GOT3 (cell line): ENCODE results near the gene RNGTT.
A peak's percentile ranks its signal among the peaks of the same experiment; 100 is the strongest.
"Not testable (repeated sequence)": the region's sequence is repeated elsewhere in the genome, so short reads cannot be mapped to it uniquely, and the experiment has no call there.

Source experiments
- DNase-seq: peaks from one replicate; lab custom pipeline; 2025; ENCODE audit warnings: mixed read lengths; lab: John Stamatoyannopoulos, UW

Gene RNGTT

GRCh38 chr6:88963139-88964090, at the start of gene RNGTT:
Gene RNGTT, minus strand, starts transcription at chr6:88963618. Its CDS starts 209 bp downstream, at chr6:88963409.
- DNase-seq: peak; percentile 92

DNA sequence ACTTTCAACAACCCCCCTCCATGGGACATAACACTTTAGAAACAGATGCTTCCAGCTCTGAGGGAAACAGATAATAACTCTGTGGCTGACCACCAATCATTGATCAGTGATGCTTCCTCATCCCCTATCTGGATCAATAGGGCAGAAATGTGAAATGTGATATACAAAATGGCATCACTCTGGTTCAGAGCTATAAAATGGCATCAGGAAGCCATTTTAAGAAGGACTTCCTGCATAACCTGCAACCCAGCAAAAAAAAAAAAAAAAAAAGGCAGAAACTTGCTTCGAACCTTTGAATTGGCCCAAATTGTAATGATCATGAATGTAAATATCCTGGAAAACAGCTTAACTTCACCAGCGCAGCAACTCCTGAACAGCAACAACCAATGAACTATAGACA, 48.0 kb upstream of the RNGTT start:
- DNase-seq: no peak

GRCh38 chr6:89010825-89011224, 47.4 kb upstream of the RNGTT start:
- DNase-seq: no peak

- DNase-seq: no peak
These were observed 46.2 kb upstream of the RNGTT start for GRCh38 chr6:89009624-89010059.

GRCh38 chr6:89008815-89009374, 45.5 kb upstream of the RNGTT start:
- DNase-seq: no peak

- DNase-seq: no peak
These were observed 44.8 kb upstream of the RNGTT start for GRCh38 chr6:89008001-89008814.

- no peak for DNase-seq
These were observed 44.0 kb upstream of the RNGTT start for GRCh38 chr6:89007209-89008000.

- no peak for DNase-seq
These were observed 39.1 kb upstream of the RNGTT start for GRCh38 chr6:89002523-89002922.

- DNase-seq: no peak
These were observed 33.9 kb upstream of the RNGTT start for GRCh38 chr6:88997327-88997726.

DNA sequence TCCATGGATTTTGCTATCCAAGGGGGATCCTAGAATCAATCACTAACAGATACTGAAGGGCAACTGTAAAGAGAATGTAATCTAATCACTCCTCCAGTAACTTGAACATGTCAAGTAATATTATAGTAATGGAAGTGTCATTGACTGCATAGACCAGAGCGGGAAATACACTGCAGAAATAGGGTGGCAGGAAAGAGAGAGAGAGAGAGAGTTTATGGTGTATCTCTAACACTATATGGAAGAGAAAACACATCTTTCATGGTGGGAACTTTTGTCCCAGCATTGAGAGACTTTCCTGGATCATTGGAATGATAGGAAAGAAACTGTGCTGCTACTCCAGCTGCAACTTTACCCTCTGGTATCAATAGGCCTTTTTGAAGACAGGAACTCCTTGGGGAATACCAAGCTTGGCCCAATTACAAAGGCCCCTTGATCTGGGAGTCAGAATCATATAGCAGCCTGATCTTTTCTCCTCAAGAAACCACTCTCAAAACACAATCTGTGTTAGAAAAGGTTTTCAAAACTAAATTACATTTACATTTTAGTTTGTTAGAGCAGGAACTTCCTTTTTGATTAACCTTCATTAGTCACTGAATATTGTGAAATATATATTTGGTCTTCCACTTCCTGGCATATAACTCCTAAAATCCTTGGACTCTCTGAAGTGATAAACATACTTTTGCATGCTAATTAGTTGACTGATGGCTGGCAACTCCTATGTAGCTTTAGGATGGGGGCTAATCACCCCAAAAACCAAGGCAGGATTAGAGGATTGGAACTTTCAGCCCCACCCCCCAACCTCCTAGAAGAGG, 29.5 kb upstream of the RNGTT start:
- DNase-seq: no peak

GRCh38 chr6:88989215-88989614, 25.8 kb upstream of the RNGTT start:
- no peak for DNase-seq

- DNase-seq: no peak
These were observed 24.5 kb upstream of the RNGTT start for GRCh38 chr6:88987922-88988321.

GRCh38 chr6:88985901-88986300, 22.5 kb upstream of the RNGTT start:
- no peak for DNase-seq

DNA sequence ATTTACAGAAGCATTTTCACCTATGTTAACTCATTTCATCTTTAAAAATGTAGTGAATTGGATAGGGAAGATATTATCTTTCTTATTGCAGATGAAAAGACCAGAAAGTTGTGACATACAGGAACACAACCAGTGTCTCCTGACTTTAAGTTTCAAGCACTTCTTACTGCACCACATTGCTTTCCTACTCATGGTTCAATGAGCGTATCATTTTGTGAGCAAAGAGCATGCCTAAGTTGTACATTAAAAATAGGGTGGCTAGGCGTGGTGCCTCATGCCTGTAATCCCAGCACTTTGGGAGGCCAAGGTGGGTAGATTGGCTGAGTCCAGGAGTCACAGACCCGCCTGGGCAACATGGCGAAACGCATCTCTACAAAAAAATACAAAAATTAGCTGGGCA, 21.2 kb upstream of the RNGTT start:
- no peak for DNase-seq

DNA sequence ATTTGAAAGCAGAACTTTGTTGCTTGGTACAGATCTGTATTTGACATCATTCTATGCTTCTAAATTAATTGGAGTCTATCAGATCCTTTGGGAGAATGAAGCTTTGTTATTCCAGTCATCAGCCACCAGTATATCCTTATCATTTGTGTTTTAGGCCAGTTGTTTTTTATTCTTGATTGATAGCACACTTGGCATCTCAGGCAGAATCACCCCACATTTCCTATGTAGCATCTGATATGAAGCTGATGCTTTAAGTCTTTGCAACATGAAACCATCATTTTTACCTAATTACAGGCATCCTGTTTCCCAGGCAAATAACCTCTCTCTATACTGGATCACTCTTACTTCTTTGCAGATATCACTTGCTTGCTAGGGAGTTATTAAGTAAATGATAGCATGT, 20.7 kb upstream of the RNGTT start:
- DNase-seq: no peak

- DNase-seq: no peak
These were observed 20.1 kb upstream of the RNGTT start for GRCh38 chr6:88983532-88983931.

DNA sequence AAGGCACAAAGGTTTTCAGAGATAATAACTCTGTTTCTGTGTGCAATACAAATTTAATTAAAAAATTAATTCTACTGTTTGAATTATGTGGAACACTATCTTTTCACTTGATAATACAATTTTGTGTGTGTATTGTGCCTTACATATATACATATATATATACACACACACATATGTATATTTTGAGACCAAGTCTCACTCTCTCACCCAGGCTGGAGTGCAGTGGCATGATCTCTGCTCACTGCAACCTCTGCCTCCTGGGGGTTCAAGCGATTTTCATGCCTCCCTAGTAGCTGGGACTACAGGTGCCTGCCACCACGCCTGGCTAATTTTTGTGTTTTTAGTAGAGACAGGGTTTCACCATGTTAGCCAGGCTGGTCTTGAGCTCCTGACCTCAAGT, 19.7 kb upstream of the RNGTT start:
- DNase-seq: not testable (repeated sequence)

- no peak for DNase-seq
These were observed 19.3 kb upstream of the RNGTT start for GRCh38 chr6:88982720-88983119.

GRCh38 chr6:88975369-88975768, 12.0 kb upstream of the RNGTT start:
- DNase-seq: no peak

DNA sequence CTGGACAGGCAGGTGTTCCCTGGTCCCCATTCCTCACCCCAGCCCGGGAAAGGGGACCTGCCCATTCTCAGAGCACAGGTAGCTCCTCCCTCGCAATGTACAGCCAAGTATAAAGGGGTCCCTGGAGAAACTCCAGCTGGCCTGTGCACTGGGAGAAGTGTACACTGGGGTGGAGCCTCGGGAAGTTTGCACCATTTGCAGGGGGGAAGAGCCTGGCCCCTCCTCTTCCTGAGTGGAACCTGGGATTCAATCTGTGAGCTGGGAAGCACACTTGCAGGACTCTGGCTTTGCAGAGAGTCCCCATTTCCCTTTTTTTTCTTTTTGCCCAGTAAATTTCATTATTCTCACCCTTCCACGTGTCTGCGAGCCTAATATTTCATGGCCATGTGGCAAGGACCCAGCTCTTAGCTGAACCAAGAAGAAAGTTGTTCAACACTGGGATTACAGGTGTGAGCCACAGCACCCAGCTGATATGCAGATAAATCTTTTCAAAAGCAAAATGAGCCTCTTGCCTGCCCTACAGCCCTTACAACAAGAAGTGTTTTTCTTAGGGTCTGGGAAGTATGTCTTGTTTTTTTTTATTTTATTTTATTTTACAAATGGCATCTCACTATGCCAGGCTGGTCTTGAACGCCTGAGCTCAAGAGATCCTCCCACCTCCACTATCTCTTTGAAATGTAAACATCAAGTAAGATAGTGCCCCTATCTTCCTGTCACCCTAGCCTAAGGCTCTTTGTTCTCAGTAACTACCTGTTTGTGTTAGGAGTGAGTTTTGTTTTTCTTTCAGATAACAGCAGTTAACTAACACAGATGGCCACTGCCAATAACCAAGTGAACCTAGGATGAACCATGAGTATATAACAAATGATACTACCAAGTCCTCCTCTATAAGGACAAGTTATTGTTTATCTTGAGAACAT, 9.3 kb upstream of the RNGTT start:
- no peak for DNase-seq
